Measurements from ENCODE around the gene ALS2CL.

Gene ALS2CL

GRCh38 chr3:46666453-46666845 is 27.0 kb downstream of the ALS2CL start:
- FAIRE-seq (no peak), DNase-seq (ENCODE audit: insufficient read length, low spot score) (no peak)
- no peak for TF ChIP-seq CTCF (IDR thresholded peaks at IDR 0.05; ENCODE audit: insufficient read depth, missing control alignments)

GRCh38 chr3:46665763-46666452 is 27.6 kb downstream of the ALS2CL start:
- no peak for TF ChIP-seq CTCF (IDR thresholded peaks at IDR 0.05; ENCODE audit: insufficient read depth, missing control alignments)
- DNase-seq (ENCODE audit: insufficient read length, low spot score) = no peak
- no peak for FAIRE-seq

DNA sequence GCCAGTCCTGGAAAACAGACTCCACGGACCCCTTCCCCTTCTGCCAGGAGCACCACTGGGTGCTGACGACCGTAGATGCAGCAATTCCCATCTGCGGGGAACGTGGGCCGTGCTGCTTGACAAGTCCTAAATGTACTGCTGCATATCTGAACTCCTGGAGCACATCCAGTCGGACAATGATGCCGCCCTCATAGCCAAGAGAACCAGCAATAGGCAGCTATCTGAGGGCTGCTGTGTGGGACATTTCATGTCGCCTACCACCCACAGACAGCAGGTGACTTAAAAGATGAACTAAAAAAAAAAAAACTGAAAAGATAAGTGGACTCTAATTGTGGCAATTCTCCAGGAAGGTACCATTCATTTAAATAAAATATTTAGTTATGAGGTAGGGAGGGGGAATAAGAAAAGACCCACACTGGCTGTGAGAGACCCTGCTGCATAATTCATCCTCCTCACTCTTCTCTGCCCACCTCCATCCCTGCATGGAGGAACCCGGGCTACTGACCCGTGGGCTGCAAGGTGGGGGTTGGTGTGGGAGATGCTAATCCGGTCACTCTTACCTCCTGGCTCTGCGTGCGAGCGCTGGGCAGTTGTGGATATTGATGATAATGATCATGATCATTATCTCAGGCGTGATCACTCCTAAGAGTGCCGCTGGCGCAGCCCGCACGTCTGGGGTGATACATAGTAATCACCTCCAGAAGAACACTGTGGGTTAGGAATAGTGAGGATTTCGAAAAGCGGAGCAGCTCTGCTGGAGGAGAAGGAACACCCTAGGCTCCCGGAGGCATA is 28.3 kb downstream of the ALS2CL start:
- TF ChIP-seq CTCF (IDR thresholded peaks at IDR 0.05; ENCODE audit: insufficient read depth, missing control alignments) = no peak
- no peak for FAIRE-seq
- no peak for DNase-seq (ENCODE audit: insufficient read length, low spot score)

DNA sequence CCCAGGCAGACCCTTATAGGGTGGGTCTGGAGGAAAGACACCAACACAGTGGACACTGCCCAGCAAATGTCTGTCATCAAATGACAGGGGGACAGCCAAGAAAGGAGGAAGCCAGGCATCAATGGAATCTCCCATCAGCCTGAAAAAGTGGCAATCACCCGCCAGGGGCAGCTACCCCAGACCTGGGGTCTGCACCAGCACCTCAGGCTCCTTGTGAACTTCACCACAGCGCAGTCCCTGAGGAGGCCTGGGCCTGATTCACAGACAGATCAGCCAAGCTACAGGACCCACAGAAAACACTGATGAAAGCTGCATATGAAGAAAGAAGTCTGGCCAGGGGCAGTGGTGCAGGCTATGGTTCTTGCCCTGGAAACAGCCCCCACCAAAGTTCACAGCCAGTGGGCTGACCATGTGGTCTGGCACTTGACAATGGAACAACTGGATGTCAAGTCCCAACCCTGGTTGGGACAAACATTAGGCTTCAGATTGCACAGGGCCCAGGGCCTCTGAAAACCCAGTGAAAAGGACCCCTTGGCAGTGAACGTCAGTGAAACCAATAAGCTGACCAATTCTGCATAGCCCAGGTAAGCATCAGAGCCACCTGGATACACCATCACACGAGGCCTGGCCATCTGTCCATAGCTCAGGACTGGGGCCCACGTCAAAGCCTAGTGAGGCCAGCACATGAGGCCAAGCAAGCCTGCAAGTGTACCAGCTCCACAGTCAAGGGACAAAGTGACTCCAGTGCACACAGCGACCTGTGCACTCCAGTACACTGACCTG is 29.1 kb downstream of the ALS2CL start:
- FAIRE-seq = no peak

GRCh38 chr3:46663591-46664135 is 29.8 kb downstream of the ALS2CL start:
- DNase-seq (ENCODE audit: insufficient read length, low spot score) = no peak
- FAIRE-seq = no peak
- peak; percentile 5 for TF ChIP-seq CTCF (IDR thresholded peaks at IDR 0.05; ENCODE audit: insufficient read depth, missing control alignments)

More for the DNA sequence above, 29.1 kb downstream of the ALS2CL start:
- DNase-seq (ENCODE audit: insufficient read length, low spot score) = no peak
- no peak for TF ChIP-seq CTCF (IDR thresholded peaks at IDR 0.05; ENCODE audit: insufficient read depth, missing control alignments)

GRCh38 chr3:46662771-46663551 is 30.5 kb downstream of the ALS2CL start:
- no peak for FAIRE-seq
- DNase-seq (ENCODE audit: insufficient read length, low spot score) = no peak
- no peak for TF ChIP-seq CTCF (IDR thresholded peaks at IDR 0.05; ENCODE audit: insufficient read depth, missing control alignments)

All from D721Med (cell line).